Vagina (tissue), 2 donors: Measurements from ENCODE around the gene FZR1. TPM values are rescaled to one million over a fixed set of nuclear protein-coding genes. Genes with fewer than 3 reads are reported as not detected.

Experiments
- DNase-seq, 2 donors: peaks; one replicate each; pipeline ENCODE4 v3.0.0-alpha.2; 2017; ENCODE audit errors: extremely low spot score in 2 of 2
- H3K27ac ChIP-seq: fragments of 200-600 bp; sonication (generic); one replicate; pipeline ENCODE4 v1.5.1; 2019
- H3K27me3 ChIP-seq: fragments of 200-600 bp; sonication (generic); one replicate; pipeline ENCODE4 v1.5.1; 2019
- H3K36me3 ChIP-seq, 2 donors: fragments of 200-600 bp; sonication (generic); one replicate each; pipeline ENCODE4 v1.5.1; 2017 to 2019
- H3K4me1 ChIP-seq: fragments of 200-600 bp; sonication (generic); one replicate; pipeline ENCODE4 v1.5.1; 2019
- H3K4me3 ChIP-seq, 2 donors: fragments of 200-600 bp; sonication (generic); 1 replicate in 1 of 2; 2 replicates in 1 of 2; pipeline ENCODE4 v1.5.1; 2016 to 2019
- H3K9me3 ChIP-seq: fragments of 200-600 bp; sonication (generic); one replicate; pipeline ENCODE4 v1.5.1; 2019
- CTCF ChIP-seq, 3 experiments: fragments of 450-650 bp in 2 of 3; fragments of 200-600 bp in 1 of 3; sonication (generic) in 1 of 3; IDR thresholded peaks; one replicate each; pipeline ENCODE4 v1.5.1; 2017 to 2019; ENCODE audit warnings: antibody characterized with exemption in 3 of 3, mild to moderate bottlenecking in 2 of 3, moderate library complexity in 2 of 3
- POLR2A ChIP-seq, 2 donors: fragments of 450-650 bp; IDR thresholded peaks; one replicate each; pipeline ENCODE4 v1.6.1; 2017; ENCODE audit warnings: antibody characterized with exemption in 2 of 2, mild to moderate bottlenecking in 2 of 2, moderate library complexity in 2 of 2
- POLR2AphosphoS5 ChIP-seq, 2 donors: sonication (generic); formaldehyde crosslinking; IDR thresholded peaks; one replicate each; pipeline ENCODE4 v1.9.0; 2017; ENCODE audit warnings: antibody characterized with exemption in 2 of 2, mild to moderate bottlenecking in 2 of 2, low read depth in 1 of 2; ENCODE audit not compliant: insufficient read depth in 1 of 2
- intact Hi-C: fragments of 100-400 bp; cut with DNase I; formaldehyde crosslinking; loops from one replicate; pipeline ENCODE4 v1.15.1; 2023
- total RNA-seq: library from RNA; depleted of rRNA; stranded (reverse); fragments of >200 nt; gene quantifications from one replicate; pipeline ENCODE4 v1.2.3, GENCODE V29; 2016

Gene FZR1
- total RNA-seq, 1 donor from 2014 or later: 29.2 TPM

DNA sequence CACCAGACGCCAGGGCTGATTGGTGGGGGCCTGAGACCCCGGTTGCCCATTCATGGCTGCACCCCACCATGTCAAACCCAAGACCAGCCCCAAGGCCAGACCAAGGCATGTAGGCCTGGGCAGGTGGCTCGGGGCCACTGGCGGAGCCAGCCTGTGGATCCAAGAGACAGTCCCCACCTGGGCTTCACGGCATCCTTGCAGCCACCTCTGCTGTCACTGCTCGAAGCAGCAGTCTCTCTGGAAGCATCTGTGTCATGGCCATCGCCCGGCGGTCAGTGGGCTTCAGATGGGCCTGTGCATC lies 29.1 kb downstream of the FZR1 start:
- no peak for TF ChIP-seq CTCF (IDR thresholded peaks at IDR 0.05)
- TF ChIP-seq POLR2A (IDR thresholded peaks at IDR 0.05): no peak
- Histone ChIP-seq H3K9me3 (no peaks in the 10 kb centered on the region), H3K4me1 (peaks cover 11% of the 10 kb centered on the region), H3K36me3 (peaks cover 0 to 52% of the 10 kb centered on the region in 2 donors), H3K27ac (no peak overlapping the region), H3K4me3 (no peak overlapping the region), H3K27me3 (no peaks in the 10 kb centered on the region)
- intact Hi-C loops: no loop called here
- no peak for DNase-seq

DNA sequence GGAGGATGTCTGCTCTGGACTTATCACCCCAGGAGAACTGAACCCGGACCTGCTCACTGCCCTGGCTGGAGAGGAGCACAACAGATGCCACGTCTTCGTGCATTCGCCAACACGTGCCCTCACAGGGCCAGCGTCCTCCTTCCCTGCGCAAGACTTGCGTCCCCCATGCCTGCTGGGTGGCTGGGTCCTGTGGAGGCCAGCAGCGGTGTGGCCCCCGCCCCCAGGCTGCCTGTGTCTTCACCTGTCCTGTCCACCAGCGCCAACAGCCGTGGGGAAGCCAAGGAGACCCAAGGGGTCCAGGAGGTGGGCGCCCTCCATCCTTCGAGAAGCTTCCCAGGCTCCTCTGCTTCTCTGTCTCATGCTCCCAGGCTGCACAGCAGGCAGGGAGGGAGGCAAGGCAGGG lies 29.5 kb downstream of the FZR1 start:
- intact Hi-C loops: no loop called here
- H3K4me1 ChIP-seq: peaks cover 11% of the 10 kb centered on the region
- H3K27ac ChIP-seq: no peak overlapping the region
- DNase-seq: no peak
- TF ChIP-seq POLR2A (IDR thresholded peaks at IDR 0.05) (no peak), CTCF (IDR thresholded peaks at IDR 0.05) (no peak), POLR2AphosphoS5 (IDR thresholded peaks at IDR 0.05; ENCODE audit: insufficient read depth in 1 of 2, low read depth in 1 of 2) (no peak)
- H3K27me3 ChIP-seq: no peaks in the 10 kb centered on the region
- H3K9me3 ChIP-seq: no peaks in the 10 kb centered on the region
- H3K36me3 ChIP-seq: peaks cover 0 to 50% of the 10 kb centered on the region in 2 donors
- no peak overlapping the region for H3K4me3 ChIP-seq

DNA sequence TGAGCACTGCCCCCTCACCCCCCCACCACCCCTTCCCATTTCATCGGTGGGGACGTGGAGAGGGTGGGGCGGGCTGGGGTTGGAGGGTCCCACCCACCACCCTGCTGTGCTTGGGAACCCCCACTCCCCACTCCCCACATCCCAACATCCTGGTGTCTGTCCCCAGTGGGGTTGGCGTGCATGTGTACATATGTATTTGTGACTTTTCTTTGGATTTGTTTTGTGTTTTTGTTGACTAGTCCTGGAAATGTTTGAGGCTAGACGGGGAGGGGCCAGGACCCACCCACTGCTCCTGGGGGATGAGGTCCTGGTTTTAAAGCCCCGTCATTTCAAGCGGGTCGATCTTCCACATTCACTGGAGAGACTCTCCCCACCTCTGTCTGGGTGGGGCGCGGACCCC lies 29.9 kb downstream of the FZR1 start:
- no peaks in the 10 kb centered on the region for H3K9me3 ChIP-seq
- no peak for DNase-seq
- TF ChIP-seq POLR2AphosphoS5 (IDR thresholded peaks at IDR 0.05; ENCODE audit: insufficient read depth in 1 of 2, low read depth in 1 of 2): no peak
- TF ChIP-seq POLR2A (IDR thresholded peaks at IDR 0.05): no peak
- TF ChIP-seq CTCF (IDR thresholded peaks at IDR 0.05): no peak
- H3K4me3 ChIP-seq: no peak overlapping the region
- intact Hi-C loops: no loop called here
- H3K27me3 ChIP-seq: no peaks in the 10 kb centered on the region
- H3K4me1 ChIP-seq: peaks cover 11% of the 10 kb centered on the region
- H3K36me3 ChIP-seq: peaks cover 0 to 46% of the 10 kb centered on the region in 2 donors
- no peak overlapping the region for H3K27ac ChIP-seq

DNA sequence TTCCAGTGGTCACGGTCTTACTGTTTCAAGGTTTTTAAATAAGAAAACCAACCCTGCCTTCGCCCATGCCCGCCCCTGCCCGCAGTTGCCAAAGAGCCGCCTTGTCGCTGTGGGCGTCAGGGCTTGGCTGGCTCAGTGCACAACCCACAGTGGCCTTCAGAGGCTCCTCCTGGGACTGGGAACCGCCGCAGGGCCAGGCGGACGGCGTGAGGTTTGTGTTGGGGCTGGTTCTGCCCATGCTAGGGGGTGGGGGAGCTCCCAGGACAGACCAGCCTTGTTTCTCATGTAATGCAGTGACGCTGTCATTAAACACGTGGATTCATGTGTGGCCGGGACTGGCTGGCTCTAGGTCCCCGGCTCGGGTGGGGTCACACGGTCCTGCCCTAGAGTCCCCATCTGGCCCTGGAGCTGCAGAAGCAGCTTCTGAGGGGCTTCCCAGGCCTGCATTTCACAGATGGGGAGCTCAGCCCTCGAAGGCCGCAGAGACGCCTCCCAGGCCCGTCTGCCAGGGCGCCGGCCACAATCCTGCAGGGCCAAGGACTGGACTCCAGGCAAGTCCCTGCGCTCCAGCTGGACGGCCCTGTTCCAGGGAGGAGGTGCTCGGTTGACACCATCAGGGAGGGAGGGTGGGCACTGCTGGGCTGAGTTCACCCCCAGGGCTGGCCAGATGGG lies 30.5 kb downstream of the FZR1 start:
- no peaks in the 10 kb centered on the region for H3K9me3 ChIP-seq
- intact Hi-C loops: no loop called here
- H3K4me3 ChIP-seq: no peak overlapping the region
- peaks cover 11% of the 10 kb centered on the region for H3K4me1 ChIP-seq
- peak overlapping the region; percentile 17 for H3K27ac ChIP-seq
- DNase-seq: no peak
- no peaks in the 10 kb centered on the region for H3K27me3 ChIP-seq
- H3K36me3 ChIP-seq: peaks cover 0 to 40% of the 10 kb centered on the region in 2 donors
- TF ChIP-seq POLR2AphosphoS5 (IDR thresholded peaks at IDR 0.05; ENCODE audit: insufficient read depth in 1 of 2, low read depth in 1 of 2): no peak
- TF ChIP-seq CTCF (IDR thresholded peaks at IDR 0.05): no peak
- no peak for TF ChIP-seq POLR2A (IDR thresholded peaks at IDR 0.05)

DNA sequence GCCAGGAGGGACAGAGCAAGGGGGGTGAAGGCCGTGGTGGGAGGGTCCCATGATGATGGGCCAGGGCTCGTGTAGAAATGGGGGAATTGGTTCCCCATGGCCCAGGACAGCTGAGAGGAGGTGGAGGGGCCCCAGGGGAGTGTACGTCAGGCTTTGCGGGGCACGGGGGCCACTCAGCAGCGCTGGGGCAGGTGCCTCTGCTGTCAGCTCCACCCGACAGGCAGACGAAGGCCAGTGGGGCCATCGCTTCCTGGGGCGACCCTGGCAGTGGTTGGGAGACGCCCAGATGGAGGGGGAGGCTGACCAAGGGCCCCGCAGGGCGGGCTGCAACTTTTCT lies 31.0 kb downstream of the FZR1 start:
- no peak for DNase-seq
- Histone ChIP-seq H3K4me1 (peaks cover 11% of the 10 kb centered on the region), H3K27ac (peak overlapping the region; percentile 17), H3K9me3 (no peaks in the 10 kb centered on the region), H3K4me3 (no peak overlapping the region), H3K36me3 (peaks cover 0 to 37% of the 10 kb centered on the region in 2 donors), H3K27me3 (no peaks in the 10 kb centered on the region)
- intact Hi-C loops: no loop called here
- no peak for TF ChIP-seq POLR2A (IDR thresholded peaks at IDR 0.05)
- TF ChIP-seq POLR2AphosphoS5 (IDR thresholded peaks at IDR 0.05; ENCODE audit: insufficient read depth in 1 of 2, low read depth in 1 of 2): no peak
- no peak for TF ChIP-seq CTCF (IDR thresholded peaks at IDR 0.05)
